ENCODE measurements around the gene ENOSF1.

- TF ChIP-seq POLR2A (IDR thresholded peaks at IDR 0.05) (no peak), CTCF (IDR thresholded peaks at IDR 0.05) (no peak)
Measured at GRCh38 chr18:653512-653911, 58.9 kb downstream of the ENOSF1 start.

All from Peyer's patch (tissue), 4 donors.